Progenitor cell of endocrine pancreas (in vitro differentiated cells): ENCODE data around the gene TMCC2. TPM values are rescaled to one million over a fixed set of nuclear protein-coding genes. Genes with fewer than 3 reads are reported as not detected.

ENCODE experiments used
- DNase-seq: peaks from one replicate; pipeline ENCODE4 v3.0.0; 2021; ENCODE audit warnings: low spot score; ENCODE audit not compliant: unreplicated experiment
- H3K27ac Mint-ChIP-seq: 2 replicates; pipeline ENCODE4 v1.8.0; 2021; ENCODE audit warnings: mild to moderate bottlenecking, moderate library complexity, mixed read lengths
- H3K27me3 Mint-ChIP-seq: 2 replicates; pipeline ENCODE4 v1.8.0; 2021; ENCODE audit warnings: mixed read lengths
- H3K36me3 Mint-ChIP-seq: 2 replicates; pipeline ENCODE4 v1.8.0; 2022; ENCODE audit warnings: mixed read lengths; ENCODE audit not compliant: insufficient read depth
- H3K4me1 Mint-ChIP-seq: 2 replicates; pipeline ENCODE4 v1.8.0; 2021; ENCODE audit warnings: low read depth, mixed read lengths
- H3K4me3 Mint-ChIP-seq: 2 replicates; pipeline ENCODE4 v1.8.0; 2021; ENCODE audit warnings: low read depth, mild to moderate bottlenecking, moderate library complexity, mixed read lengths
- H3K9me3 Mint-ChIP-seq: 2 replicates; pipeline ENCODE4 v1.8.0; 2021; ENCODE audit warnings: low read depth, mixed read lengths
- total RNA-seq: library from RNA; stranded (reverse); gene quantifications from 2 replicates; pipeline ENCODE4 v1.2.1, GENCODE V29; 2021
- TF ChIP-seq, protein P1 (sequence below): fragments of 200-600 bp; sonication (generic); IDR thresholded peaks from one replicate; pipeline ENCODE4 v1.5.0; 2021; ENCODE audit warnings: antibody characterized with exemption, mild to moderate bottlenecking; ENCODE audit not compliant: unreplicated experiment

Gene TMCC2
- total RNA-seq, 1 donor from 2014 or later: 4.6 TPM

DNA sequence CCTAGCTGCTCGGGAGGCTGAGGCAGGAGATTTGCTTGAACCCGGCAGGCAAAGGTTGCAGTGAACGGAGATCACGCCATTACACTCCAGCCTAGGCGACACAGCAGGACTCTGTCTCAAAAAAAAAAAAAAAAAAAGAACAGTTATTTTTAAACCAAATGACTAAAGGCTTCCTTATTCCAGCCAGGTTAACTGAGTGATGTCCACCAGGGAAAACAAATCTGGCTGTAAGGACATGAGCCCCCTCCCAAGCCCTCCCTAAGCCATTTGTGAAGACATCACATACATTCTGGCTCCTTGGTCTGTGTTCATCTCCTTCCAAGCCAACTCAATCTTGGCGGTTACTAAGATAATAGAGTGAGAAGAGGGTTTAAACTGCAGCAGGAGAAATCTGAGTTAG is 8.2 kb downstream of the TMCC2 start:
- TF ChIP-seq, protein P1, sequence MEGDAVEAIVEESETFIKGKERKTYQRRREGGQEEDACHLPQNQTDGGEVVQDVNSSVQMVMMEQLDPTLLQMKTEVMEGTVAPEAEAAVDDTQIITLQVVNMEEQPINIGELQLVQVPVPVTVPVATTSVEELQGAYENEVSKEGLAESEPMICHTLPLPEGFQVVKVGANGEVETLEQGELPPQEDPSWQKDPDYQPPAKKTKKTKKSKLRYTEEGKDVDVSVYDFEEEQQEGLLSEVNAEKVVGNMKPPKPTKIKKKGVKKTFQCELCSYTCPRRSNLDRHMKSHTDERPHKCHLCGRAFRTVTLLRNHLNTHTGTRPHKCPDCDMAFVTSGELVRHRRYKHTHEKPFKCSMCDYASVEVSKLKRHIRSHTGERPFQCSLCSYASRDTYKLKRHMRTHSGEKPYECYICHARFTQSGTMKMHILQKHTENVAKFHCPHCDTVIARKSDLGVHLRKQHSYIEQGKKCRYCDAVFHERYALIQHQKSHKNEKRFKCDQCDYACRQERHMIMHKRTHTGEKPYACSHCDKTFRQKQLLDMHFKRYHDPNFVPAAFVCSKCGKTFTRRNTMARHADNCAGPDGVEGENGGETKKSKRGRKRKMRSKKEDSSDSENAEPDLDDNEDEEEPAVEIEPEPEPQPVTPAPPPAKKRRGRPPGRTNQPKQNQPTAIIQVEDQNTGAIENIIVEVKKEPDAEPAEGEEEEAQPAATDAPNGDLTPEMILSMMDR: no peak
- H3K4me3 Mint-ChIP-seq: no peak overlapping the region
- H3K36me3 Mint-ChIP-seq: no peaks in the 10 kb centered on the region

DNA sequence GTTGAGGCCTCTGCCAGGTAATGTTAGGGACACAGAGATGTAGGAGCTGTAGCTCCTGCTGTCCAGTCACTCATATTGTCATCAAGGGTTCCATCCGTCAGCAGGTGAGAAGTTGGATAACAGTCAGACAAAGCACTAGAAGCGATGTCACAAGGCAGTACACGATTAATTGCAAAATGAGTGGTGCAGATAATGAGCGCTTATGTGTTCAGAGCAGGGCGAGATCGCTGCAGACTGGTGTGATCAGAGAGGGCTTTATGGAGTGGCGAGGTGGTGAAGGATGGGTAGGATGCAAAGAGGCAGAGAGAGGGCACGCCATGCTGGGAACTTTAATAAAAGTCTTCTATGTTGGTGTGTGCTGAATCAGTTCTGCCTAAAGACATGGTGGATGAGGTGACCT is 8.8 kb downstream of the TMCC2 start:
- Mint-ChIP-seq H3K4me3 (no peak overlapping the region), H3K27me3 (no peaks in the 10 kb centered on the region), H3K27ac (no peak overlapping the region), H3K4me1 (no peaks in the 10 kb centered on the region), H3K36me3 (no peaks in the 10 kb centered on the region), H3K9me3 (no peaks in the 10 kb centered on the region)
- DNase-seq: no peak
- TF ChIP-seq, protein P1: no peak

More for the DNA sequence above, 8.2 kb downstream of the TMCC2 start:
- no peaks in the 10 kb centered on the region for H3K27me3 Mint-ChIP-seq
- no peak for DNase-seq
- no peak overlapping the region for H3K27ac Mint-ChIP-seq
- no peaks in the 10 kb centered on the region for H3K4me1 Mint-ChIP-seq
- H3K9me3 Mint-ChIP-seq: no peaks in the 10 kb centered on the region

DNA sequence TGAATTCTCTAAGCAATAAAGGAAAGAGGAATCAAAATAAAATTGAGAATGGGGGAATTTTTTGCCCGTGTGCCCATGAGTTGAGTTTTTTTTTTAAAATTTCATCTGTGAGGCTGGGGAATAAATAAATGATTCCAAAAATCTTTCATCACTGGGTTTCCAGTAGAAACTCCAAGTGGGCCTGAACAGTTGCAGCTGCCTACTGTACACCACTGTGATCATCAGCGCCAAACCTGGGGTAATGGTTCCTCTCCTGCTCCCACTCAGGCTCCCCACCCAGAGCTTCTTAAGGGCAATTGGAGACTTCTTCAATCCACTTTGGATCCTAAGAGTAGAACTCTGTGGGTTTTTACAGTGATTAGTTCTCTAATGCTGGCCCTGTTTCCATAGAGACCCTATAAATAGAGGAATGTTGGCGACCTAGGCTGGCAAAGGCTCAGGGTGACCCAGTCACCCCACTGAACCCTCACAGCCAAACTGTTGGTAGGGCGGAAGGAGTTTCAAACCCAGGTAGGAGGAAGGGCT is 9.3 kb downstream of the TMCC2 start:
- Mint-ChIP-seq H3K4me1 (no peaks in the 10 kb centered on the region), H3K9me3 (no peaks in the 10 kb centered on the region), H3K27ac (no peak overlapping the region), H3K27me3 (no peaks in the 10 kb centered on the region), H3K4me3 (no peak overlapping the region), H3K36me3 (no peaks in the 10 kb centered on the region)
- TF ChIP-seq, protein P1: no peak
- no peak for DNase-seq

DNA sequence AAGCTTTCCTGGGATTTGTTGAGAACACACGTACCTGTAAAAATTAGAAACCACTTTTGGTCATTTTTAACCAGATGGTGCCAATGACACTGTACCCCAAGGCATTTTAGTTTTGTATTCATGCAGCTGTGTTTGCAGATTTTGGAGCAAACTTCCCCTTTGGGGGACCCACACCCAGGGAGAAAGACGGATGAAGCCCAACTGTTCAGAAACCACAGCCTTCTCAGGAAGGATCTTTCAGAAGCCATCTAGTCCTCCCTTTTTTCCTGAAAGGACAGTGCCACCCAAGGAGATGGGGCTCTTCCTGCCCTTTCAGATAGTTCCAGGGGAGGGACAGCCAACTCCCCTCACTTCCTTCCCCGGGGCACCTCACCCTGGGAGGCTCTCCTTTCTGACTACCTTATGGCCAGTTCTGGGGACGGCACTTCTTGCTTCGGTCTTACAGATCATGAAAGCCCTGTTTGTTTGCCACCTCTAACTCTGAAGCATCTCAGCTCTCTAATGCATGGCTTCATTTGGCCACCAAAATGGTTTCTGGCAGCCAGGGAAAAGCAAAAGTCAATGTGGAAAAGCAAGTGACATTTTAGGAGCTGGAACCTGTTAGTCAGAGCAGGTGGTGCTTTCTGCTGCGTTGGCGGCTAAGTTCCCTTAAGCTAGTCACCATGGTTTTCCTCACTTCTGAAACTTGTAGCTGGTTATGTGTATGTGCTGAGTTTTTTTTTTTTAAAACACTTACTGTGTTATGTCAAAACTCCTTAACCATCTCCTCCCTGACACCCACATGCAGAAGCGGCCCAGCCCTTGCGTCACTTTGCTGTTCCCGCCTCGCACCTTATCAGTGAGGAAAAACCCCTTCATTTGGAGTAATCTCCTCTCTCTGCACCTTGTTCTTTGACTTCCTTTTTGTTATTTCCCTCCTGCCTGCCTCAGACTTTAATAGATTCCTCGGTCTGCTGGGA is 10.1 kb downstream of the TMCC2 start:
- TF ChIP-seq, protein P1: no peak
- Mint-ChIP-seq H3K4me3 (no peak overlapping the region), H3K27me3 (no peaks in the 10 kb centered on the region), H3K9me3 (no peaks in the 10 kb centered on the region), H3K27ac (no peak overlapping the region), H3K36me3 (no peaks in the 10 kb centered on the region), H3K4me1 (no peaks in the 10 kb centered on the region)
- DNase-seq: no peak

DNA sequence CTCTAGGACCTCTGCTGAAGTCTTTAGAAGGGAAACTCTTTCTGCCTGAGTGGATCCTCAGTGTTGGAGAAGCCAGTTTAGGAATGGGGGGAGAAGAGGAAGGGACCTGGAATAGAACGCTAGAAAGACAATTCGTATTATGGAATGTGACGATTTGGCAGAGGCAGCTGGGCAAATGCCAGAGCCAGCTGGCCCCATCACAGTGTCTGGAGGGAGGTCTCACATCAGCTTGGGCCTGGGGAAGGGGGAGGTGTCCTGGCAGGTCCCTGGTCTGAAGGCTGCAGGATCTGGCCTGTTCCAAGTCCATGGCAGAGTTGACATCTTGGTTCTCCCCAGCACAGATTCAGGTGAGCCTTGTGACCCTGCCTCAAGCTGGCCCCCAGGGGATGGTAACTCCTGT is 11.3 kb downstream of the TMCC2 start:
- Mint-ChIP-seq H3K4me3 (no peak overlapping the region), H3K36me3 (no peaks in the 10 kb centered on the region), H3K27me3 (no peaks in the 10 kb centered on the region), H3K9me3 (no peaks in the 10 kb centered on the region), H3K4me1 (no peaks in the 10 kb centered on the region), H3K27ac (no peak overlapping the region)
- no peak for DNase-seq
- TF ChIP-seq, protein P1: no peak
